Measurements from ENCODE around the gene AFM. TPM values are rescaled to one million over a fixed set of nuclear protein-coding genes. Genes with fewer than 3 reads are reported as not detected.

The AFM gene
- total and polyA plus RNA-seq, 8 donors = 0.17 TPM; not detected in 7

DNA sequence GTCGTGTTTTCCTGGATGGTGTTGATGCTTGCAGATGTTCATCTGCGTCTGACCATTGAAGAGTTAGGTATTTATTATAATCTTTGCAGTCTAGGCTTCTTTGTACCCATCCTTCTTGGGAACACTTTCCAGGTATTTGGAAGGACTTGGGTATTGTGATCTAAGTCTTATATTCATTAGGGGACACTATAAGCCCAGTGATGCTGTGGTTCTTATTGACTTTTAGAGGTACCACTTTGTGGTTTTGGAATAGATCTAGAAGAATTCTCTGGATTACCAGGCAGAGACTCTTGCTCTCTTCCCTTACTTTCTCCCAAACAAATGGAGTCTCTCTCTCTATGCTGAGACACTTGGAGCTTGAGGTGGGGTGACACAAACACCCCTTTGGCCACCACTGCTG, 41.6 kb downstream of the AFM start:
- H3K4me3 ChIP-seq = no peak overlapping the region
- TF ChIP-seq, protein P1, sequence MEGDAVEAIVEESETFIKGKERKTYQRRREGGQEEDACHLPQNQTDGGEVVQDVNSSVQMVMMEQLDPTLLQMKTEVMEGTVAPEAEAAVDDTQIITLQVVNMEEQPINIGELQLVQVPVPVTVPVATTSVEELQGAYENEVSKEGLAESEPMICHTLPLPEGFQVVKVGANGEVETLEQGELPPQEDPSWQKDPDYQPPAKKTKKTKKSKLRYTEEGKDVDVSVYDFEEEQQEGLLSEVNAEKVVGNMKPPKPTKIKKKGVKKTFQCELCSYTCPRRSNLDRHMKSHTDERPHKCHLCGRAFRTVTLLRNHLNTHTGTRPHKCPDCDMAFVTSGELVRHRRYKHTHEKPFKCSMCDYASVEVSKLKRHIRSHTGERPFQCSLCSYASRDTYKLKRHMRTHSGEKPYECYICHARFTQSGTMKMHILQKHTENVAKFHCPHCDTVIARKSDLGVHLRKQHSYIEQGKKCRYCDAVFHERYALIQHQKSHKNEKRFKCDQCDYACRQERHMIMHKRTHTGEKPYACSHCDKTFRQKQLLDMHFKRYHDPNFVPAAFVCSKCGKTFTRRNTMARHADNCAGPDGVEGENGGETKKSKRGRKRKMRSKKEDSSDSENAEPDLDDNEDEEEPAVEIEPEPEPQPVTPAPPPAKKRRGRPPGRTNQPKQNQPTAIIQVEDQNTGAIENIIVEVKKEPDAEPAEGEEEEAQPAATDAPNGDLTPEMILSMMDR (IDR thresholded peaks at IDR 0.05) = no peak
- H3K36me3 ChIP-seq = no peaks in the 10 kb centered on the region
- H3K27ac ChIP-seq = no peak overlapping the region
- no peaks in the 10 kb centered on the region for H3K27me3 ChIP-seq
- intact Hi-C loops (cut with DNase I) = no loop called here
- DNase-seq (no peak), ATAC-seq (no peak)
- no peaks in the 10 kb centered on the region for H3K4me1 ChIP-seq
- no peaks in the 10 kb centered on the region for H3K9me3 ChIP-seq

DNA sequence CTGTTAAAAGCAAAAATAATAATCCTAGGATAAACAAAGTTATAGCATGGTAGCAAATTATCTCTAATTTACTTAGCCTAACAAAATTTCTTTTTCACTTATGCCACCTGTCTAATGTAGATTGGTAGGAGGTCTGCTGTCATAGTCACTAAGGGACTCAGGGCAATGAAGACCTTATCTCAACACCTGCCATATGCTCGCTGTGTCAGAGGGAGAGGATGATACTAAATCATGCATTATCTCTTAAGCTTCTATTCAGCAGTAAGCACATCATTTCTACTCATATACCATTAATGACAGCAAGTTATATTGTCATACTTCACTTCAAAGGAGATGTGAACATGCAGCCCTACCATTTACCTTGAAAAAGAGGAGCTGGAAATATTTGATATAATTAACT, 44.1 kb downstream of the AFM start:
- TF ChIP-seq, protein P1 (IDR thresholded peaks at IDR 0.05) = no peak
- H3K4me3 ChIP-seq = no peak overlapping the region
- no peaks in the 10 kb centered on the region for H3K4me1 ChIP-seq
- no peaks in the 10 kb centered on the region for H3K36me3 ChIP-seq
- H3K27ac ChIP-seq = no peak overlapping the region
- H3K9me3 ChIP-seq = no peaks in the 10 kb centered on the region
- no peaks in the 10 kb centered on the region for H3K27me3 ChIP-seq
- DNase-seq (no peak), ATAC-seq (no peak)
- intact Hi-C loops (cut with DNase I) = no loop called here

DNA sequence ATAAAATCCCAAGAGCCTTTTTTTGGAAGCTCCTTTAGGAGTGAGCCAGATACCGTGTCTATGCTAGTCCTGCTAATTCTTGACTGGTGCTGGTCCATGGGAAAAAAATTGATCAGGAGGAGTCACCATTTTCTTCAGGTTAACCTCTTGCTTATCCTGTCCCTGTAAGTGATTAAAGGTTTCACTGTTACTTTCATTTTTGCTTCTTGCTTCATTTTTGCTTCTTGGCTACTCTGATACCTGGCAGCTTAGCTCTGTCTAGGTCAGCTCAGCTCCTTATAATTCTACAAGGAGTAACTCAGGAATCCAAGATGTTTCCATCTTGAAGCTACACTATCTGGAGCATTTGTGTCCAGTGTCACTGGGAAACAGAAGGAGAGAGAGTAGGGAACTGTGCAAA, 45.7 kb downstream of the AFM start:
- intact Hi-C loops (cut with DNase I) = no loop called here
- H3K4me3 ChIP-seq = no peak overlapping the region
- H3K27ac ChIP-seq = no peak overlapping the region
- DNase-seq (no peak), ATAC-seq (no peak)
- H3K27me3 ChIP-seq = no peaks in the 10 kb centered on the region
- H3K36me3 ChIP-seq = no peaks in the 10 kb centered on the region
- TF ChIP-seq, protein P1 (IDR thresholded peaks at IDR 0.05) = no peak
- H3K4me1 ChIP-seq = no peaks in the 10 kb centered on the region
- H3K9me3 ChIP-seq = no peaks in the 10 kb centered on the region

DNA sequence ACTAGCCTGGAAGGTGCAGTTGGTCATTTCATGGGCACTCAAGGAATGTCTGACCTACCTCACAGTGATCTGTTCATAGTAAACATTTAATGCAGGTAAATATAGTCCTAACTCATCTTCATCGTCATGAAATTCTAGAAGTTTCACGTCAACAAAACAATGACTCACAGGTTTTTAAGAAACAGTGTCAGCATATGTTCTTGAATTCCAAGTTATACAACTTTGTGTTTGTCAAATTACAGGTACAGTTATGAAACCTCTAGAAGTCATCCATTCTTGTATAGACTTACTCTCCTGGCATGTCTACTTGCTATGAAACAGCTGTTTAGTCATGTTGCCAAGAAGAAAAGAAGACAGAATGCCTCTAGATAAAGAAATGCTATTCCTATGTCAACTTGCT, 46.6 kb downstream of the AFM start:
- no peaks in the 10 kb centered on the region for H3K27me3 ChIP-seq
- TF ChIP-seq, protein P1 (IDR thresholded peaks at IDR 0.05) = no peak
- no peaks in the 10 kb centered on the region for H3K4me1 ChIP-seq
- H3K27ac ChIP-seq = no peak overlapping the region
- no peak overlapping the region for H3K4me3 ChIP-seq
- no peak for ATAC-seq
- no peaks in the 10 kb centered on the region for H3K36me3 ChIP-seq
- no peaks in the 10 kb centered on the region for H3K9me3 ChIP-seq
- intact Hi-C loops (cut with DNase I) = no loop called here
- no peak for DNase-seq

DNA sequence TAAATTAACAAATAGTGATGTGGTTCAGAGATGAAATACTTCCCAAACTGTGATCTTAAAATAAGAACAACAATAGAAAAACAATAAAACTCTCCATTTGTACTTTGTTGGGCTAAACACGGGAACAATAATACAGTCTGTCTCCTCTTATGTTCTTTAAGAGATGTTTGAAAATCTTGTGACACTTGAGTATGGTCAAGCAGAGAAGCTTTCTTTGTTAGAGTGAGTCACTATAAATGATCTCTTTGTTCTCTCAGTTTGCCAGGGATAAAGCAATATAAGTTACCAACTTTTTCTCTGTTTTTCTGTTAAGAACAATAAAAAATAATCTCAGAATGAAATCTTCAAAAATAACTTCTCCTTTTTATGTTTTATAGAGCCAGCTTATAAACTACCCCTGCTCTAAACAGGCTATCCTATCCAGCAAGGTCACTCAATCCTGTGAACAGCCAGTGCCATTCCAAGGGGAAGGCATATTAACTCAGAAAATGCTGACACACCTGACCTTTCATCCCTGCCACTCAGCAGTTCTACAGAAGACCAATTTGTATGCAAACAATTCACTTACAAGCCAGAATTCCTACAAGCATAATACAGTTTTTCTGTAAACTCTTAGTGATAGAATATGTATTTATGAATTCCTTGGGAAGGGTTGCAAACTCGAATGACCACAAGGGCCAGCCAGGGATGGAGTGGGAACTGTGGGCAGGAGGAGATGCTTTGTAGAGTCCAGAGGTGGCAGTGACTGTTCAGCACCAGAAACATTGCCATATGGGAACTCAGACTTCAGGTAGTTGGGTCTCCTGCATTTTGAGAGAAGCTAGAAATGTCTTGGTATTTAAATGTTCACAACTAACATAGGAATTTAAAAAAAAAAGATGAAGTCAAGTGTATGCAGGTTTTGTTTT, 52.2 kb downstream of the AFM start:
- H3K27ac ChIP-seq = no peak overlapping the region
- intact Hi-C loops (cut with DNase I) = no loop called here
- DNase-seq = no peak

More for the DNA sequence above, 52.2 kb downstream of the AFM start:
- no peaks in the 10 kb centered on the region for H3K4me1 ChIP-seq
- H3K9me3 ChIP-seq = no peaks in the 10 kb centered on the region
- TF ChIP-seq, protein P1 (IDR thresholded peaks at IDR 0.05) = no peak
- no peak overlapping the region for H3K4me3 ChIP-seq
- no peaks in the 10 kb centered on the region for H3K36me3 ChIP-seq
- H3K27me3 ChIP-seq = no peaks in the 10 kb centered on the region
- no peak for ATAC-seq

Data from left lung (tissue), 10 donors.